ENCODE results near the gene NUDCD3.

The NUDCD3 gene

DNA sequence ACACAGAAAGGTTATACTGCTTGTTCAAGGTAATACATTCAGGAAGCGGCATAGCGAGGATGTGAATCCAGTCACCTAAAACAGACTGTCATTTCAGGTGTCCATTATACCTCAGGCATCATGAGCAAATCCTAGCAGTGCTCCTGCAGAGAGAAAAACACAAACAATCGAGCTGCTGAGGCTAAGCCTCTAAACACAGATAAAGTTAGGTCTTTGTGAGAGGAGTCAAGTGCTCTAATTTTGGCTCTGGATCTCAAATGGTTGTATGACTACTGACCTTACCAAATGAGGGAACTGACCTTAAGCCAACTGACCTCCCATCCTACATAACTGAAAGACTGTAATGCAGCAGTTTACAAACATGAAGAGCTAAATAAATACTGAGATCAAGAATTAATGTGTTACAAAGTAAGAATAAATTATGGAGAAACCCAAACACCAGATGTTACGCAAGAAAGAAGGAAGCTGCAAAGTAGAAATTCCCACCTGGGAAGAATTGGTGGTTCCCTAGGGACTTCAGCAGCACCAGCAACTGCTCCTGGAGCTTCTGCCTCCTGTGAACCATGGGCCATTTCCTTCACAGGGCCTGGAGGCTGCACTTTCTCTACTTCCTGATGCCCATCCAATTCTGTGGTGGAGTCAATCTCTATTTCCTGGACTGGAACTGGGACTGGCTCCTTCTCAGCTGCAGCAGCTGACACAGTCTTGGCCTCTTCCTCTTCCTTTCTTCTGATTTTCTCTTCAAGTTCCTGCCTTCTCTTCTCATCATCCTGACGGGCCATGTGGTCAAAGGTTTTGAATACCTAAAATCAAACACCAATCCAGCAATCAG is 5.8 kb downstream of the NUDCD3 start:
- DNase-seq (ENCODE audit: extremely low spot score, insufficient read length, low read depth): no peak
- FAIRE-seq: no peak

DNA sequence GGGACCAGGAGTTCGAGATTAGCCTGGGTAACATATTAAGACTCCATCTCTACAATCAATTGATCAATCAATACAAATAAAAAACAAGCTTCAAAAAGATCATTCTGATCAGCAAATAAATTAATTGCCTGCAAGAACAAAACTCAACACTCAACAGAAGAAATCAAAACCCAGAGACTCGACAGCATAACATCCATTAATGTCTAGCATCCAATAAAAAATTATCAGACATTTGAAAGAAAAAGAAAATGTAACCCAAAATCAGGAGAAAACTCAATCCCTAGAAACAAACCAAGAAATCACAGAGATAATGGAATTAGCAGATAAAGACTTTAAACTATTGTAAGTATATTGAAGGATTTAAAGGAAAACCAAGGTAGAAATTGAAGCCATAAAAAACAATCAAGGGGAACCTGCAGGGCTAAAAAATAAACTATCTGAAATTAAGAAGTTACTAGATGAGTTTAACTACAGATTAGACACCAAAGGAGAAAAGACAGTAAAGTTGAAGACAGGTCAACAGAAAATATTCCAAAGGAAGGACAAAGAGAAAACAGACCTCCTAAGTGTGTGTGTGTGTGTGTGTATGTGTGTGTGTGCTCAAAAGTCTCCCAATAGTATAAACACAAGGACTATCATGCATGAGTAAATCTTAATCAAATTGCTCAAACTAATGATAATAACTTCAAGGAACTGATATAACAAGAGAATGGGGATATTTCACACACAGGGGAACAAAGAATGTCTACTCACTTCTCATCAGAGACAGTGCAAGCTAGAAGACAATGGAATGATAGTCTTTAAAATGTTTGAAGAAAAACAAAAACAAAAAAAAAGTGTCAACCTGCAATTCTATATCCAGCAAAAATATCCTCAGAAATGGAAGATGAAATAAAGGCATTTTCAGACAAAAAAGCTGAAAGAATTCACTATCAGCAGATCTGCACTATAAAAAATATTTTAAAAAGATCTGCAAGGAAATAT is 7.7 kb downstream of the NUDCD3 start:
- DNase-seq (ENCODE audit: extremely low spot score, insufficient read length, low read depth): no peak
- no peak for FAIRE-seq

DNA sequence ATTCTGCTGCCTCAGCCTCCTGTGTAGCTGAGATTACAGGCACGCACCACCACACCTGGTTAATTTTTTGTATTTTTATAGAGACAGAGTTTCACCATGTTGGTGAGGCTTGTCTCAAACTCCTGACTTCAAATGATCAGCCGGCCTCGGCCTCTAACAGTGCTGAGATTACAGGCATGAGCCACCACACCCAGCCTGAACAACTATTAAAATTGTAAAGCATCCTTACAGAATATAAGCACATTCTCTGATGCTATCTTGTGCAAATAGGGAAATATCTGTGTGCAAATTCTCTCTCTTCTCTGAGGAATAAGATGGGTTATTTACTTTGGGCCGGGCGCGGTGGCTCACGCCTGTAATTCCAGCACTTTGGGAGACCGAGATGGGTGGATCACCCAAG is 12.5 kb downstream of the NUDCD3 start:
- DNase-seq (ENCODE audit: extremely low spot score, insufficient read length, low read depth): no peak
- FAIRE-seq: no peak

DNA sequence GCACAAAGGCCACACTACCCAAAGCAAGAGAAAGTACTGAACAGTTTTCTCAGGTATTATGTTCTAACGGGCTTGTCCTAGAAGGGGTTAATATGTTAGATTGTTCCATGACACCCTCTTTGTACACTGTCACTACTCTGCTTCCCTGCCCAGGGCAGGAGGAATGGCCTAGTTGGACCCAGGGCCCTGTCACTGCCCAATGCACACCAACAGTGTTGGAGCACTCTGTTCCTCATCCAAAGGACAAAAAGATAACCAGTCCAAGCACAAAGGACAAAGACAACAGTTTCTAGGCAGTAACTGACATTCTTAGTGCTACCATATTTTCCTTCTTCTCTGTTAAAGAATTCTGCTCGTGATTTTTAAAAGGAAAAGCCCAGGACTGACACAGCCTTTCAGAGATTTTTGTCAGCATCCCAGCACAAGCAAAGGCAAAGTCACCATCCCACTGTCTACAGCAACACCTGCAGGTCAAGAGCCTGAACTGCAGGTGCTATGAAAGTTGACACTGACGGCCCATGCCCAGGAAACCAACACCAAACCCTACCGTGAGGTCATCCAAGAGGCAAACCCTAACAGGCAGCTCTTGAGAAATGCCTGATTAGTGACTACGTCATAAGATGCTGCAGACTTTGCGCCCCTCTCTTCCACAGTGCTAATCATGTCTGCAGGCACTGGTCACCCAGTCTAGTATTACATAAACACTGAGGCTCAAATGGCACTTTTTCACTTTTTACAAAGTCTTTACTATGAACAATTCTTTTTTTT is 13.2 kb downstream of the NUDCD3 start:
- peak; percentile 42 for DNase-seq (ENCODE audit: extremely low spot score, insufficient read length, low read depth)
- FAIRE-seq: peak; percentile 93

DNA sequence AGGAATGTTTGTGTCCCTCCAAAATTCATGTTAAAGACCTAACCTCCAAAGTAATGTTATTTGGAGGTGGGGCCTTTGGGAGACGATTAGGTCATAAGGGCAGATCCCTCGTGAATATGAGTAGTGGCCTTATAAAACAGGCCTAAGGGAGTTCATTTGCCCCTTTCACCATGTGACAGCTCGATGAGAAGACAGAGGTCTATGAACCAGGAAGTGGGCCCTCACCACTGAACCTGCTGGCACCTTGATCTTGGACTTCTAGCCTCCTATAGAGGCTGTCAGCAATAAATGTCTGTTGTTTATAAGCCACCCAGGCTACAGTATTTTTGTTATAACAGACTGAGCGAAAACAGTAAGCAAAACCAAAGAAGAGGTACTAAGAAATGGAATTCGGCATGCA is 14.1 kb downstream of the NUDCD3 start:
- FAIRE-seq (peak; percentile 36), DNase-seq (ENCODE audit: extremely low spot score, insufficient read length, low read depth) (no peak)

DNA sequence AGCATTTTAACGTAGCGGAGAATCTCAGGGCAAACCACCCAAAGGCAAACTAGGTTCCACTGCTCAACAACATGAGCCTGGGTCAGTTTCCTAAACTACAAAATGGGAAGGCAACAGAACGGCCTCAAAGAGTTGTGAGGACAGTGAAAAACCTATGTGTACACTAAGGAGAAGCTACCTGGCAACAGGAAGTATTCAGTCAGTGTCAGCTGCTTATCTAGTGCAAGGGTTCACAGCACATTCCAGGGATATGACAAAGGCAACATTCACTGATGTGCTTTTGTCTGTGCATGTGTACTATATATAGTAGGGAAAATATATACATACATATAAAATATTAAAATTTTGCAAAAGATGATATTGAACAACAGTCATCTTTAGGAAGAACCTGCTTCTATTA is 17.2 kb downstream of the NUDCD3 start:
- FAIRE-seq: no peak
- DNase-seq (ENCODE audit: extremely low spot score, insufficient read length, low read depth): no peak

DNA sequence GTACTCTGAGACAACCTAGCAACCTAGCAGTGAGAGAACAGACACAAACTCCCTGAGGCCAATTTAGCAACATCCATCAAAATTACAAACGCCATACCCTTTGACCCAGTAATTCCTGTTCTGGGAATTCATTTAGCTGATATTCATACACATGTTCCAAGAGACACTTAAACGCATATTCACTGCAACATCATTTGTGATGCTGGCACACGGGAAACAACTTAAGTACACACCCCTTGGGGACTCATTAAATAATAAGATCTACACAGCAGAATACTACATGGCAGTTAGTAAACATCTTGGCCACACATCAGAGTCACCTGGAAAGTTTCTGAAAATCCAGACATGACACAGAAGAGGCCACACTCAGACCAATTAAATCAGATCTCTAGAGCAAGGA is 17.6 kb downstream of the NUDCD3 start:
- DNase-seq (ENCODE audit: extremely low spot score, insufficient read length, low read depth): no peak
- no peak for FAIRE-seq

DNA sequence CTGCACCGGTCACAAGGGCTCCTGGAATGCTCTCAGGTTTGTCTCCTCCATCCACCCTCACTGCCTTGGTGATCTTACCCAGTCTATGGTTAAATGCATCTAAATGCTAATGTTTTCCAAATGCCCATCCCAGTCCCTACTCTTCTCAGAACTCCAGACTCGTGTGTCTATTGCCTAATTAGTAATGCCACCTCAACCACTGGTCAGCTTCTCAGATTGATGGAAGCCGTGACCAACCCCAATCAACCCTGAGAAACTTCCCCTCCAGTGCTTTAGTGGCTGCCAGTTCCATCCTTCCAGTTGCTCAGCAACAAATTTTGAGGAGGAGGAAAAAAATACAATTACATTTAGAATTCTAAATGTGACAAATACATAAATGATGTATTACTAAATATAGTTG is 18.6 kb downstream of the NUDCD3 start:
- FAIRE-seq (no peak), DNase-seq (ENCODE audit: extremely low spot score, insufficient read length, low read depth) (no peak)

DNA sequence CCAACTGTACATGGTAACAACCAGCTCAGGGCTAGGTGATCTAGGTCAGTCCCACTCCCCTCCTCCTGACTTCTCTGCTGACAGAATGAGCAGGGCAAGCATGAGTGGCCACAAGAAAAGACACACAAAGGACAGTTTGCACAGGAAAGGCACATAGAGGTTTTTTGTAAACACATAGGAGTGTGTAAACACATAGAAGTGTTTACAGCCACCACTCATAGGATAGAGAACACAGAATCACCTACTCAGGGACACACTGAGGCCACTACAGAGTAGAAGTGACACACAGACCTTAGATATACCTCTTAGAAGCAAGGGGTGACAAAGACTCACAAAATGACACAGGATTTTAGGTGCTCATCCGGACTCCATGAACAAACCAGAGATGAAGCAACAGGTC is 19.0 kb downstream of the NUDCD3 start:
- no peak for DNase-seq (ENCODE audit: extremely low spot score, insufficient read length, low read depth)

DNA sequence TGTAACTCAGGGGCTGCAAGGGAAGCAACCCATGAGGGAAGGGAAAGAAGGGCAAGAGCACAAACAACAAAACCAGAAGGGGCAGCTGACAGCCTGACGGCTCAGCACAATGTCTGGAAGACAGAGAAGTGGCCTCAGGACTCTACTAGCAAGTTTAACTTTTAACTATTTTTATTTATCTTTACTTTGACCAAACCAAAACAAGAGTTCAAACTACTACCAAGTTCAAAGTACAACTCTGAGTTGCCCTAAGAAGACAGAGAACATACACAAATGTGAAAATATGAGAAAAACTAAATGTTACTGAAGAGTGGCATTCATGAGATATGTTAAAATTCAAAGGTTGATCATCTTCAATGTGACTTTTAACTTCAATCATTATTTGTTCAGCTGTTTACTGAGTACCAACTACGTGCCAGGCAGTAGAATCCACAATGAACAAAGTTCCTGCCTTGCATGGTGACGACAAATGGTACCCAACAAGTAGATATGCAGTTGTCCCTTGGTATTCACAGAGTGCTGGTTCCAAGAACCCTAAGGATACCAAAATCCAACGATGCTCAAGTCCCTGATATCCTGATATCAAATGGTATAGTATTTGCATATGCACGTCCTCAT is 19.7 kb downstream of the NUDCD3 start:
- FAIRE-seq (no peak), DNase-seq (ENCODE audit: extremely low spot score, insufficient read length, low read depth) (no peak)

More for the DNA sequence above, 19.0 kb downstream of the NUDCD3 start:
- FAIRE-seq: no peak

DNA sequence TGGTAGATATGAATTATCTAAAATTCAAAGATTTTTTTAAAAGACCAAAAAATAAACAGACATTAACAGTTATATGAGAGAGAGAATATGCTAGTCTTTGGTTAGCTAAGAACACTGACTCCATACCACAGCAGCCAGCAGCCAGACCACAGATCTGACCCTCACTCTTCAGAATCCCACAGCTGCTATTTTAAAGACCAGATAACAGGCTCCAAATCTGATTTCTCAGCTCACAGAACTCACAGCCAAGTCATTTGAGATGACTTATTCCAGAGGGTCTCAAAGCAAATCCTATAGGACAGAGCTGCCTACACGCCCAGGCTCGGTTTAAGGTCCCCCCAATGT is 20.4 kb downstream of the NUDCD3 start:
- DNase-seq (ENCODE audit: extremely low spot score, insufficient read length, low read depth) (no peak), FAIRE-seq (no peak)

DNA sequence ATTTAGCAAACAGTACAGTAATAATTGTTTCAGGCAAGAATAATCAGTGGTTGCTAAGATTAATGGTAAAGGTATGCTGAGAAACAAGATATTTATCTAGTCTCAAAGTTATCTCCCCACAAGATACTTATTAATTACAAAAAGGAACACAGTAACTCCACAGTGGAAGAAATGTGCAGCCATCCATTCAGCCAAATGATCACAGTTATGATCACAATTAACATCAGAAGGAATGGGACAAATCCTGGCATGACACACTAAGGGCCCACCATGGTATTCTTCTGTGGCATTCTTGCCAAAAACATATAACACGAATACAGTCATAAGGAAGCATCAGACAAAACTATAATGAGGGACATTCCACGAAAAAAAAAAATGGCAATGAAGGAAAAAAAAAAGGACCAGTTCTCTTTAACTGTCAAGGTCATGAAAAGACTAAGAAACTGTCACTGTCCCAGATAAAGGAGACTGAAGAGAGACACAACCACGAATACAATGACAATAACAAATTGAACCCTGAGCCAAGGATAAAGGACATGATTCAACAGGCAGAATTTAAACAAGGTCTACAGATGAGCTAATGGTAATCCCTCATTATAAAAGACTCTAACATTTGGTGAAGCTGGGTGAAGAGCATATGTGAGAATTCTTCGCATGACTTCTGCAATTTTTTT is 20.9 kb downstream of the NUDCD3 start:
- FAIRE-seq (no peak), DNase-seq (ENCODE audit: extremely low spot score, insufficient read length, low read depth) (no peak)

DNA sequence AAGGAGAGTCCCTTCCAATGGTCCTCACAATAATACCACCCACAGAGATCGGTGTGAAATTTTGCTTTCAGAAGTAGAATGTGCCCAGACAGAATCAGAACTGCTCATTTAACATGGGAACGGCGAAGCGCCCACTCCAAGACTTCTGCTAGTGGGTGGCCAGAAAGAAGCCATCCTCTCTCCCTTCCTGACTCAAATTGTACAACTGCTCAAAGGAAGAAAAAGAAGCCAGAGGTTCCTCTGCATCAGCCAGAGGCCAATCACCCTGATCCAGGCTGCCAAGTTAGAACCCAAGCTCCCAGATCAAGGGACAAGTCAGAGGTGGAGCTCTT is 23.3 kb downstream of the NUDCD3 start:
- no peak for FAIRE-seq
- no peak for DNase-seq (ENCODE audit: extremely low spot score, insufficient read length, low read depth)

DNA sequence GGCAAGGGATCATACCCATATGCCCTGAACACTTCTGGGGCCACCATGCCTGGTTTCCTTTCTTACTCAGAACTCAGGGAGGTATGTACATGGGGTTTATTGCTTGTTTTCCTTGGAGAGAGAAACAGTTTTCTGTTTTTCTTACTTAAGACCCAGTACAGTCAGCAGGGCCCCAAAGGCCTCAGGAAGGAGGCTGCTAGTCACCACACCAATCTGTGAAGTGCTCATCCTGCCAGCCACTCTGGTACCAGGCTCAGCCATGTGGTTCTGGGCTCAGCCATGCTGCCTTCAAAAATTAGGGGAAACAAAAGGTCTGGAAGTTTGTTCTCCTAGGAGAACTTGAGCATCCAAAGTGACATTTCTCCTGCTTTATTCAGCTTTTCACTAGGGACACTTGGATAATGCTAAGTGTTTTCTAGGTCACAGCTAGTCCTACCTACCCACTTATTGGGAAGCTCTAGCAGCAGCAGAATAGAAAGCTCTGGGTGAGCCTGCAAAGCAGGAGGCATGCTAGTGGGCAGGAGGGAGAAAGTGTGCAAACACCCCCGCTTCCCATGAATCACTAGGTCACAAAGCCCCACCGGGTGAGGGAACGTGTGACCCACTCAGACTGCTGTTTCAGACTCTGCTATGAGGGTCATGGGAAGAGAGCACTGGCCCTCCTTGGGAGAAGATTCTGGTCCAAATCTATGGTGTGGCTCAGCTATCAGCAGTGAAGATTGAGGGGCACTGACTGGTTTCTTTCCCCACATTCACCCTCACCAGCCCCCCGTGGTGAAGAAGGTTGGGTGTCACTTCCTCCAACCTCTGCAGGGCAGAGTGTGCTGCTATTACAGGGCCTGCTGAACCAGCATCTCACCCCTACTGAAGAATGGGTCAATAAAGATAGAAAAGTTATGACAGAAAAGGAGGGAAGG is 23.9 kb downstream of the NUDCD3 start:
- FAIRE-seq (no peak), DNase-seq (ENCODE audit: extremely low spot score, insufficient read length, low read depth) (no peak)

DNA sequence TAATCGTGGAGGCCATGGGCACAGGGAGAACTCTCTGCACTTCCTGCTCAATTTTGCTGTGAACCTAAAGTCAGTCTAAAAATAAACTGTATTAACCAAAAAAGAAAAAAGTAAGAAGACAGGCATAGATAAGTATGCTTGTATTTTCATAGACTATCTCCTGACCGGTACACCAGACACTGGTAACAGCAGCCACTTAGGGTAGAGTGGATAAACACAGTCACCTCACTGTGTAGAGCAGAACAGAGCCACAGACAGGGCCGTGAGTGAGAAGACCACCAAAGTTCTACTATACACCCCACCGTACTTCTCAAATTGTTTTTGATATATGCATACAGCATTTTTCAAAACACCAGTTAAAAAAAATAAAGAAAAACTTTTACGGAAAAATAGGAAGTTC is 25.0 kb downstream of the NUDCD3 start:
- FAIRE-seq: no peak
- DNase-seq (ENCODE audit: extremely low spot score, insufficient read length, low read depth): no peak

DNA sequence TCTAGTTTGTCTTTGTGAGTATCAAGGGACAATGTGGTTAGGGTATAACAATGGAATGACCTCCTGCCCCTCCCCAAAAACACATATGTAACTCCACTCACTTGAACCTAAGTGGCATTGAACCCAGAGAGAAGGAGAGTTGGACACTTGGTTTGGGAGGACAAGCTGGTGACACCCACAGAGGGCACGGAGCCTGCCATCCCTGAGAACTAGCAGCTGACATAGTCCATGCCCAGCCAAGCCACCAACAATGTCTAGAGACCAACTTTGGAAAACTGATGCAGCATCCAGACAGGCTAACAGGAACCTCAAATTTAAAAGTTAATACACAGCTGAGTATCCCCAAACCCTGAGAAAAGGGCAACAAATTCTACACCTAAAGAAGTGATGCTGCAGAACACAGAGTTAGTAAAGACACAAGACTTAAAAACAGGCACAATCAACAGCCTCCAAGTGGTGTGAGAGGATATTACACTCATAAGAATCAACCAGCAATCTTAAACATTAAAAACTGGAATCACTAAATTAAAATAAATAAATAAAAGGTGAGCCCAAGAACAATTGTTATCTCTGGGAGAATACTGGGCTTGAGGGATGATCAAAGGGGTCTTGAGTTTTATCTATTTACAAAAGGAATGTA is 27.2 kb downstream of the NUDCD3 start:
- no peak for DNase-seq (ENCODE audit: extremely low spot score, insufficient read length, low read depth)
- FAIRE-seq: no peak

DNA sequence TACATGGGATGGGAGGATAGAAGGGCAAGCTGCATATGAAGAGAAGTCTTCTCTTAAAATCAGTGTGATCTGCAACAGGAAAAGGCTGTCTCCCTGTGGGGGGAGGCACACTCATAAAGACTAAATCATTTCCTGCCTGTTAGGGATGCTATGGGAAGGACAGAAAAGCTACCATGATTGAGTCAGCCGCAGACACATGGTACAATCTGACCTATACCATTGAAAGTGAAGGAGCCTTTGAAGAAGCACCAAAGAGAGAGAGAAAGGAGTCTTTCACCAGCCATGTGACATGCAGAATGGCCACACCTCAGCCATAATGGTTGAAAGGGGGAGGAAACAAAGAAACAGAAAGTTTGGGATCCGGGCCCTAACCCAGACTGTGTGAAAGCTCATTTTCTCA is 29.1 kb downstream of the NUDCD3 start:
- peak; percentile 77 for FAIRE-seq

DNA sequence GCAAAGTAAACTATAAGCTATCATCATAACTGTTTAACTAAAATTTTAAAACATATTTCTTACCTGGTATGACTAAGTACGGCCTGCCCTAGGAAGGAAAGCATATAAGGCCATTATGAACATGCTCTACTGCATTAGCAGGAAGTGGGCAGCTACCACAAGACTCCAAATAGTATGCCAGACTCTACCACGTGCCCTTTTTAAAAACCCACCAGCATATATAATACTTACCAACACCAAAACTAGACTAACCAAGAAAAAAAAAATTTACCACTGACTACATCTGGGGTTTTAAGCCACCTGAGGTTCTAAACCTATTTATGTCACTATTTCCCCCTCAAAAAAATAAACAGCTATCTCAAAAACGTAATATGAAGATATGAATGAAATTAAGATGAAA is 30.1 kb downstream of the NUDCD3 start:
- DNase-seq (ENCODE audit: extremely low spot score, insufficient read length, low read depth): peak; percentile 46
- peak; percentile 95 for FAIRE-seq

More for the DNA sequence above, 29.1 kb downstream of the NUDCD3 start:
- no peak for DNase-seq (ENCODE audit: extremely low spot score, insufficient read length, low read depth)

Data from GM18507 (cell line).